ENCODE results near the gene ASB16.
"Not testable (repeated sequence)": the region's sequence is repeated elsewhere in the genome, so short reads cannot be mapped to it uniquely, and the experiment has no call there.

Gene ASB16, protein sequence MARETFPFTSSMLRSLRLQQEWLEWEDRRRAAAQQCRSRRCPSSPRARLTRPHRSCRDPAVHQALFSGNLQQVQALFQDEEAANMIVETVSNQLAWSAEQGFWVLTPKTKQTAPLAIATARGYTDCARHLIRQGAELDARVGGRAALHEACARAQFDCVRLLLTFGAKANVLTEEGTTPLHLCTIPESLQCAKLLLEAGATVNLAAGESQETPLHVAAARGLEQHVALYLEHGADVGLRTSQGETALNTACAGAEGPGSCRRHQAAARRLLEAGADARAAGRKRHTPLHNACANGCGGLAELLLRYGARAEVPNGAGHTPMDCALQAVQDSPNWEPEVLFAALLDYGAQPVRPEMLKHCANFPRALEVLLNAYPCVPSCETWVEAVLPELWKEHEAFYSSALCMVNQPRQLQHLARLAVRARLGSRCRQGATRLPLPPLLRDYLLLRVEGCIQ

DNA sequence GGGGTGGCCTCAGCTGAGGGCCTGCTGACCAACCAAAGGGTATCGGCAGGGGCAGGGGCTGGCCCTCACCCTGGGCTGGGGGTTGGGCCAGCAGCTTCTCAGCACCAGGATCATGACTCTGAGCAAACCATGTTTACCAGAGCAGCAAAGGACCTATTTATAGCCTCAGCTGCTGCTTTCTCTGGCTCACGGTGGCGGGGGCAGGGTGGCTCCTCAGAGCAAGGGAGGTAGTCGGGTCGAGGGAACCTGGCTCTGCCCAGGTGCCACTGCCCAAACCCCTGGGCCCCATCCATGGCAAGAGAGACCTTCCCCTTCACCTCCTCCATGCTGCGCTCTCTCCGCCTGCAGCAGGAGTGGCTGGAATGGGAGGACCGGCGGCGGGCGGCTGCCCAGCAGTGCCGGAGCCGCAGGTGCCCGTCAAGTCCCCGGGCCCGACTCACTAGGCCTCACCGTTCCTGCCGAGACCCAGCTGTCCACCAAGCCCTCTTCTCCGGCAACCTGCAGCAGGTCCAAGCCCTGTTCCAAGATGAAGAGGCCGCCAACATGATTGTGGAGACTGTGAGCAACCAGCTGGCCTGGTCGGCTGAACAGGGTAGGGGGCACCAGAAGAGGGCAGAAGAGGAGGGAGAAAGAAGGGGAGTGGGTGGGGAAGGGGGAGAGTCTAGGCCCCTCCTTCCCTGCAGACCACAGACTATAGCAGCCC lies at the start of gene ASB16:
Gene ASB16, plus strand, starts transcription at position 206 of the 703 bp plus-strand sequence. Its CDS starts 86 bp downstream, at position 292.
- DNase-seq (ENCODE audit: low spot score), result peak; percentile 36

DNA sequence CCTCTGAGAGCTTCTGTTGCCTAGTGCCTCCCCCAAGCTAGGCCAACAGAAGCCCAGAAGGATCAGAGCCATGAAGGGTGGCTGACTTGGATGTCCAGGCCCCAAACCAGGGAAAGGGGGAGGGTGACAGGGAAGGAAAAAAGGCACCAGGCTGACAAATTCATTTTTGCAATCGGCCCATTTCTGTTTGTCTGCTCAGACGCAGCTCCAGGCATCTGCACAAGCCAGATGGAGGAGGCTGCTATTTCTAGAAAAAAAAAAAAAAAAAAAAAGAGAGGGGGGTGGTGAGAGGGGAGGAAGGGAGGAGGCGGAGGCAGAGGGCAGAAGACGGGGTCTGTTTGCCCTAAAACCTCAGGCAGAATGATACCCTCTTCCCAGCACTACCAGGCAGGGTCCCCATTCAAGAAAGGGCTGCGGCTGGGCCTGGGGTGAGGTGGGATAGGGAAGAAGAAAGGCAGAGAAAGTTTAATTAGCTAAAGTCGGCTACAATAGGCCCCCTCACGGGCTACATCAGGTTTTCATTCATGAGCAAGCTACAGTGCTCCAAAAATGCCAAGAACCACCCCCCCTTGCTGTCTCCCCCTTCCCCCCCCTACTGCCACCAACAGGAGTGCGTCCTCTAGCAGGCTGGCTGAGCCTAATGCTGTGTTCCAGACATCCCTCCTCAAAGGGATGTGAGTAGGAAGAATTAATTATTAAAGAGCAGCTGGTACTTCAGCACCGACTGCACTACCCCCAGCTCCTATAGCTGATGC lies 49.5 kb upstream of the ASB16 start:
- peak; percentile 76 for DNase-seq (ENCODE audit: low spot score)

DNA sequence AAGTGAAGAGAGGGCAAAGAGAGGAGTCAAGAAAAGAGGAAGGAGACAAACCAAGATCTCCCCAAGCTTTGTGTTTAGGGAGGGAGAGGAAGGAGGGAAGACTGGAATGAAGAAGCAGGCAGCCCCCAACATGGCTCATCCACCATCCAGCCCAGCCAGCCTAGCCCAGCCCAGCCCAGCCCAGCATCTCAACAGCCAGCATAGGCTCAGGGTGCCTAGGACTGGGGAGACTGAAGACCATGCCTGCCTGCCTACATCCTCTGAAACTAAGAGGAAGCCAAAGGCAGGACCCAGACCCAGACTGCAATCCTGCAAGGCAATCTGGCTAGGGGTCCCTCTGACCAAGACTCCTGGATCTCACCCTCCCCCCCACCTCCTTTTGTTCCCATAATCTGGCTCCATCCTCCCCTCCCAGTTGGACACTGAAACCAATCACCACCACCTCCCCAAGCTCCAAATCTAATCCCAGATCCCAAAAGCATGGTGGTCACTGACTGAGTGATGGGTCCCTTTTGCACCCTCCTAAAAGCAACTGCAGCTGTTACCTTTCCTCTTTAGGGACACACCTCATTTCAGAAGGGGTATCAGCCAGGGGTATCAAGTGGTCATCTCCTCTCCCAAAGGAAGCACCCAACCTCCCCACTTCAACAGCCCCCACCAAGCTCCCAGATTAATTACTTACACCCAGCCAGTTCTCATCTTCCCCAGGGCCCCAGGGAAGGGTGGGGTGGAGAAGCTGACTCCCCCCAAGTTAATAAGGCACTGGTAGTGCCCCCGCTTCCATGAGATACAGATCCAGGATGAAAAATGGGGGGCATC lies 48.3 kb upstream of the ASB16 start:
- DNase-seq (ENCODE audit: low spot score), result no peak

DNA sequence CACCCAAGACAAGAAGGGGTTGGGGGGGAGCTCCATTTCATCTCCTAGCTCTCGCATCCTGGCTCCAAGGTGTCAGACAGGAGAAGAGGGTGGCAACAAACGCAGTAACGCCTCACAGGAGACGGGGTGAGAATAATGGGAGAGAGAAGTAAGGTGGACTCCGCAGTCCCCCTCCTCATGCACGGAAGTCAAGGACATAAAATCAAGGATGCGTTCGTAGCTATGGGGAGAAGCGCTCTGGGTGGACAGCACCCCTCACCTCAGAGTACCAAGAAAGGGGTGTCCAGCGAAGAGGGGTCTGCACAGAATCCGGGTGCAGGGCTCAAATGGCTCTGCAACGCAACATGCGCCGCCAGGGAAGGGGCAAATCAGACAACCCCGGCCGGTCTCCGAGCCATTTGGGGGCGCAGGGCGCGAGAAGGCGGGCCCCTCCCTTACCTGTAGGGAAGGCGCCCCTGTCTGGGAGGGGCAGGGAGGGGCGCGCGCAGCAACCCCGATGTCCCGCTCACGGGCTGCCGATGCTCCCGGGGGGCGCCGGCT lies 47.6 kb upstream of the ASB16 start:
- no peak for DNase-seq (ENCODE audit: low spot score)

DNA sequence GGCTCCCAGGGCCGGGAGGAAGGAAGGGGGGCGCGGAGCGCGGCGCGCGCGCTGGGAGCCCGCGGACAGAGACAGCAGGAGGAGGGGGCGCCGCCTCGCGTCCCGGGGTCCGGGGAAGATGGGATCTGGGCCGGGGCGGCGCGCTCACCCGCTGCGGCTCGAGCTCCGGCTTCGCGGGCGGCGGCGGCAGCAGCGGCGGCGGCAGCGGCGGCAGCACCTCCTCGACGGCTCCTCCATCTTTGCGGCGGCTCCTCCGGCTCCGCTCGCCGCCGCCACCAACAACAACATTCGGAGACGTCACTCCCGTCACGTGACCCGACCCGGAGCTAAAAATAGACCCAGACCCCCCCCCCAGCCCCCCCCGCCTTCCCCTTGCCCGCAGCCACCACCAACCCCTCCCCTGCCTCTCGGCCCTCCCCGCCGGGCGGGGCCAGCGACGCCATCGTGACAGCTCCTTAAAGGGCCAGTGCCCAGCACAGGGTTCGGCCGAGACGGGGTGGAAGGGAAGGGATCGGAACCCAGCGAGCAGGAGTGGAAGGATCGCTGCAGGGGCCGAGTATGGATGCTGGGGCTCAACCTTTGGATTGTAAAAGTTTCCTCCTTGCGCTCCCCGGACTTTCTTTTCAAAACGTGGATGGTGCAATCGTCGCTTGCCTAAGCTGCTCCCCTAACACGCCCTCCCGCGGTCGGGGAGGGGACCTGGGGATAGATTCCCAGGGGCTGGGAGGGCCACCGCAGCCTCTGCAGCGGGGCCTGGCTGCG lies 47.0 kb upstream of the ASB16 start, which contains the start of gene HDAC5:
Gene HDAC5, minus strand, starts transcription at position 286 of the 762 bp plus-strand sequence. CDS start 6,126 bp downstream, outside the sequence.
- DNase-seq (ENCODE audit: low spot score), result peak; percentile 99

DNA sequence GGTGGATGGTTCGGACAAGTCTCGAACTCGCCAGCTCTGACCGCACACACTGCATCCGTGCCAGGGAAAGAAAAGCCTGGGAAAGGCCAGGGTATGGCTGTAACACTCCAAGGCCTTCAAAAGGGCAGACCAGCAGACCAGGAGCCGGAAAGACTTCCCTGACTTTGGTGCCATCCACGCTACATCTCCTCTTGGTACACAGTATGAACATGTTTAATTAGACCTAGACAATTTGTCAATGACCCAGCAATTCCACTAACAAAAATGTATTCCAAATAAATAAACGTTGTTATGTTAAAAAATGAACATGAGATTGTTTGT lies 46.4 kb upstream of the ASB16 start:
- DNase-seq (ENCODE audit: low spot score), result no peak

DNA sequence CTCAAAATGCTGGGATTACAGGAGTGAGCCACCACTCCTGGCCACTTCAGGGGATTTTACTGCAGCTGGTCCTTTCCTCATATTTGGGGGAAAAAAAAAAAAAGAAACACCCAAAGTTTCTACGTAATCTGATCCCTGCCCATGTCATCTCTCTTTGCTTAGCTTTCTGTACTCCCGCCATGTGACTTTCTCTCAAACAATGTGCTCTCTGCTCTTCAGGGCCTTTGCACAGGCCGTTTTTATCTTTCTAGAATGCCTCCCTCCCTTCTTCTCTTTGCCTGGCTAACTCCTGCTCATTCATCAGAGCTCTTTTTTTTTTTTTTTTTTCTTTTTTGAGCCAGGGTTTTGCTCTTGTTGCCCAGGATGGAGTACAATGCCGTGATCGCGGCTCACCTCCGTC lies 42.1 kb upstream of the ASB16 start:
- DNase-seq (ENCODE audit: low spot score), result no peak

DNA sequence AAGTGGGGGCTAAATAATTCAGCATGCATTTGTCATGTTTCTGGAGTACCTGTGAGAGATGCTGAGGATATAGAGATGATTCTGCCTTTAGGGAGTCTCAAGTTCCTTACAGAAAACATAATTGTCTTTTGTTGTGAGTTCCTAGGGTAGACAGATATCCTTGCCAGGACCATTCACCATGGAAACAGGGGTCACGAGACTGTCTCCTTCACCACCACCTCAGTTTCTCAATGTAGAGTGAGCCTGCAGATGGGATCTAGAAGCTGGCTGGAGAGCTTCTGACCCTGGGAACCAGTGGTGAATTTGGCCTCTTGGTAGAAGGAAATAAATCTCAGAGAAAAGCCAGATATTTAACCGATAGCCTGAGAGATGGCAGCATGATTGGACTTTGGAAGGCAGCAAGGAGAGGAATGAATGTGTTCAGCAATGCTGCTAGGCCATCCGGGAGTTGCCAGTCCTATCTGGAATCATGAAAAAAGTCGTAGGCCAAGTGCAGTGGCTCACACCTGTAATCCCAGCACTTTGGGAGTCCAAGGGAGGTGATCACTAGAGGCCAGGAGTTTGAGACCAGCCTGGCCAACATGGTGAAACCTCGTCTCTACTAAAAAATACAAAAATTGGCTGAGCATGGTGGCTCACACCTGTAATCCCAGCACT lies 39.7 kb upstream of the ASB16 start:
- no peak for DNase-seq (ENCODE audit: low spot score)

DNA sequence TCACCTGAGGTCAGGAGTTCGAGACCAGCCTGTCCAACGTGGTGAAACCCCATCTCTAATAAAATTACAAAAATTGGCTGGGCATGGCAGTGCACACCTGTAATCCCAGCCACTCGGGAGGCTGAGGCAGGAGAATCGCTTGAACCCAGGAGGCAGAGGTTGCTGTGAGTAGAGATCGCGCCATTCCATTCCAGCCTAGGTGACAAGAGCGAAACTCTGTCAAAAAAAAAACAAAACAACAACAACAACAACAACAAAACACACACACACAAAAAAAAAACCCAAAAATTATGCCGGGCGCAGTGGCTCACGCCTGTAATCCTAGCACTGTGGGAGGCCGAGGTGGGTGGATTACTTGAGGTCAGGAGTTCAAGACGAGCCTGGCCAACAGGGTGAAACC lies 39.1 kb upstream of the ASB16 start:
- DNase-seq (ENCODE audit: low spot score), result not testable (repeated sequence)

DNA sequence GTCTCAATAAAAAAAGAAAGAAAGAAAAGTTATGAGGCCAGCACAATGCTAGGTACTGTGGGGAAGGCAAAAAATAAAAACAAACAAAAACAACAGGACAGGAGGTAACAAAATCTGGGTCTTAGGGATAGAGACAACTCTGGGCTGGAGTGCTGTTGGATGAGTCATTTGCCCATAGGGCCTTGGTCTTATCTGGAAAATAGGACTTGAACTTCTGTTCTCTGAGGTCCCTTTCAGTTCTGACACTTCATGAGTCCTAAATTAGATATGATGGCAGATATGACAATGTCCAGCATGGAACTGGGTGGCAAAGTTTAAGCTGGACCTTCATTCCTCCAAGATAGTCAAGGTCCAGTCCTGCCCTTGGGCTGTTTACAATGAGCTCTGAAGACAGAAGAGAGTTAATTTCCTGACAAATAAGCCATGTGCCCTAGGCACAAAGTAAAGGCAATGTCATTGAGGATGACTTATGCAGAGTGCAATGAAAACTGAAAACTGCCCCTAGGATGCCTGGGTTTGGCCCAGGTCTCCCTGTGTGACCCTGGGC lies 38.2 kb upstream of the ASB16 start:
- DNase-seq (ENCODE audit: low spot score), result no peak

DNA sequence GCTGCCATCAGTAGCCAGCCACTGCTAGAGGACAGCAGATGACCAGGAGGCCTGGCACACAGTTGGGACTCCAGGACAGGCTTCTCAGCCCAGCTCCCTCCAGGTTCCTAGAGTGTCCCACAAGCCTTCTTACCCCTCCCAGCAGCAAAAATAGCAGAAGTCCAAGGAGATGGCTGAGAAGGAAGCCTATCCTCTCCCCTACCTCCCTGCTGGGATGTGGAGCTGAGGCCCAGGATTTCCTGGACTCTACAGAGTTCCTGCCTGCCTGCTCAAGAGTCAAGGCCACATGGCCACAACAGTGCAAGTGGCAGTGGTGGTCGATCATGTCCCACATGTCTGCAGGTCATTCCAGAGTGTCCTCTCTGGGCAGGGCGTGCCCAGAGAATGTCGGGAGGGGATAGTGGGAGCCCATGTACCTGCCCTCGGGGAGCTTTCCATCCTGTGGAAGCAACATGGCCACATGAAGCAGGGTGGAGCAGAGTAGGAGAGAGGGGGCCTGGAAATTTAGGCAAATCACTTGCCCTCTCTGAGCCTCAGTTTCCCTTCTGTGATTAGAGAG lies 36.5 kb upstream of the ASB16 start:
- no peak for DNase-seq (ENCODE audit: low spot score)

DNA sequence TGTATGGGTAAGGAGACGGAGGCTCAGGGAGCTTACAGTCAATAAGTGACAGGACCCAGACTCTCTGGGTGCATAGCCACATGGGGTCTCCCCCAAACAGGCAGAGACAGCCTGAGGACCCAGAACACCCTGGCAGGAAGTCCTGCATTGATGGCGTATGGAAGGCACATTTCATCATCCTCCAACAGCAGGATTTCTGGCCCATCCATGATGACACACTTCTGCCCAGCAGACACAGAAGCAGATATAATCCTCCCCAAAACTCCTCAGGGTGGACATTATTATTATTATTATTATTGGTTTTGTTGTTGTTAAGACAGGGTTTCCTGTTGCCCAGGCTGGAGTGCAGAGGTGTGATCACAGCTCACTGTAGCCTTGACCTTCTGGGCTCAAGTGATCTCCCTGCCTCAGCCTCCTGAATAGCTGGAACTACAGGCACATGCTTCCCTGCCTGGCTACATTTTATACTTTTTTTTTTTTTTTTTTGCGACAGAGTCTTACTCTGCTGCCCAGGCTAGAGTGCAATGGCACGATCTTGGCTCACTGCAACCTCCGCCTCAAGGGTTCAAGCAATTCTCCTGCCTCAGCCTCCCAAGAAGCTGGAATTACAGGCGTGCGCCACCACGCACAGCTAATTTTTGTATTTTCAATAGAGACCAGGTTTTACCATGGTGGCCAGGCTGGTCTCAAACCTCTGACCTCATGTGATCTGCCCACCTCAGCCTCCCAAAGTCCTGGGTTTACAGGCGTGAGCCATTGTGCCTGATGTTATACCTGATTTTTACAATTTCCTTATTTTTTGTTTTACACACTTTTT lies 35.5 kb upstream of the ASB16 start:
- DNase-seq (ENCODE audit: low spot score), result no peak

DNA sequence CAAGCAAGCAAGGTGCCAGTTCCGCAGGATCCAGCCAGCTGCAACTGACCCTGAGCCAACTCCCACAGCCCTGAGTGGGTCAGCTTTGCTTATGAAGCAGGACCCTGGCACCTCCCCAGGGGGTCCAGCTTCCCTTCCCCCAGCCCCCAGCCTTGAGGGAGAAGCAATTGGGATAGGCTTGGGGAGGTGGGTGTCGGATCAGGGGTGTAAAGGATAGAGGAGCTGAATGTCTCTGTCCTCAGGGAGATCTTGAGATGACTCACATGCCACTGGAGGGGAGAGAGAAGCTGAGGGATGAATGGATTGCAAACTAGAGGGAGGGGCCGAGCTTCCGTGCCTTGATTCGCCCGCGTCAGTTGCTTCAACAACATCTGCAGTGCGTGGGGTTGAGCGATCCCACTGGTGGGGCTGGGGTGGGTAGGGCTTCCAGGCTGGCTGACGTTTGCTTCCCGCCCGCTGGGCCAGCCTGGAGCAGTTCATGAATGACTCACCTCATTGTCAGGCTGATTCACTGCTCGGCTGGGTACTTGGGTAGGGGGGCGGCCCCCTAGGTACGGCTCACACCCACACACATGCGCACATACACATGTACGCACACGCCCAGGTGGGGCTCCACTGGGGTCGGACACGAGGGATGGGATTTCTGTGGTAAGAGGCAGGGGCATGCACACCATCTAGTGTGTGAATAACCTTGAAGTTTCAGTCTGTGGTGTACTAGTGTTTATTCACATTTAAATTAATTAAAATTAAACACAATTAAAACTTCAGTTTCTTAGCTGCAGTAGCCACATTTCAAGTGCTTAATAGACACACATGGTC lies 32.4 kb upstream of the ASB16 start:
- DNase-seq (ENCODE audit: low spot score), result no peak

DNA sequence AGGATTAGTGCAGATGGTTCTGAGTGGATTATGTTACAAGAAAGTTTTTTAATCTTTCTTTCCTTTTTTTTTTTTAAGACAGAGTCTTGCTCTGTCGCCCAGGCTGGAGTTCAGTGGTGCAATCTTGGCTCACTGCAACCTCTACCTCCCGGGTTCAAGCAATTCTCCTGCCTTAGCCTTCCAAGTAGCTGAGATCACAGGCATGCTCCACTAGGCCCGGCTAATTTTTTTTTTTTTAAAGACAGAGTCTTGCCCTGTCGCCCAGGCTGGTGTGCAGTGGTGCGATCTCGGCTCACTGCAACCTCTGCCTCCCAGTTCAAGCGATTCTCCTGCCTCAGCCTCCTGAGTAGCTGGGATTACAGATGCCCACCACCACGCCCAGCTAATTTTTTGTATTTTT lies 26.6 kb upstream of the ASB16 start:
- DNase-seq (ENCODE audit: low spot score), result not testable (repeated sequence)

DNA sequence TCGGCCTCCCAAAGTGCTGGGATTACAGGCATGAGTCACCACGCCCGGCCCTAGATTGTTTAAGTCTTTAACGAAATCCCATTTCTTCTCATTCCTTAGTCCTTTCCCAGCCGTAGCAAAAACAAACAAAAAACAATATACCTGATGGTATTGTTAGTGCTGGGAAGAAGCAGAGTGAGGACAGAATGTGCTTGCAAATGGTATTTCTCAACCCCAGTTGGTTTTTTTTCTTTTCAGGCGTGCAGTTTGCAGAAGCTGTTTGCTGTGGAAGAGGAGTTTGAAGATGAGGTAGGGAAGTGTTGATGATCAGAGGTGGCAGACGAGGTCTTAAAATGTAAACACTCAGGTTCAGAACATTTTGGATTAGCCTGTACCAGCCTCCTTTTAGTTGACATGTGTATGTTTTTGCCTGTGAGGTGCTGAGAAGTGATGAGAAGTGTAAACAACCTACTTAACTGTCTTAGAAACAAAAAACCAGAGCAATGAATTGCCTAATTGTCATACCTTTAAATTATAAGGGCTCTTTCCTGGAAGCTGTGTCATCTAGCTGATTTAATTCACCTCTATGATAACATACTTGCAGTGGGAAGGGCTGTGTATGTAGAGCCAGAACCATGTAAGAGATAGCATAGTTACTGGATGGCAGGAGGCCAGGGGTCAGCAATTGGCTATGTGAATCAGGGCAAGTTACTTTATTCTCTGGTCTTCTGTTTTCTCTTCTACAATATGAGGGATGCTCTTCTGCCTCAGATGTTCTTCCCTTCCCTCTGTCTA lies 25.4 kb upstream of the ASB16 start:
- no peak for DNase-seq (ENCODE audit: low spot score)

DNA sequence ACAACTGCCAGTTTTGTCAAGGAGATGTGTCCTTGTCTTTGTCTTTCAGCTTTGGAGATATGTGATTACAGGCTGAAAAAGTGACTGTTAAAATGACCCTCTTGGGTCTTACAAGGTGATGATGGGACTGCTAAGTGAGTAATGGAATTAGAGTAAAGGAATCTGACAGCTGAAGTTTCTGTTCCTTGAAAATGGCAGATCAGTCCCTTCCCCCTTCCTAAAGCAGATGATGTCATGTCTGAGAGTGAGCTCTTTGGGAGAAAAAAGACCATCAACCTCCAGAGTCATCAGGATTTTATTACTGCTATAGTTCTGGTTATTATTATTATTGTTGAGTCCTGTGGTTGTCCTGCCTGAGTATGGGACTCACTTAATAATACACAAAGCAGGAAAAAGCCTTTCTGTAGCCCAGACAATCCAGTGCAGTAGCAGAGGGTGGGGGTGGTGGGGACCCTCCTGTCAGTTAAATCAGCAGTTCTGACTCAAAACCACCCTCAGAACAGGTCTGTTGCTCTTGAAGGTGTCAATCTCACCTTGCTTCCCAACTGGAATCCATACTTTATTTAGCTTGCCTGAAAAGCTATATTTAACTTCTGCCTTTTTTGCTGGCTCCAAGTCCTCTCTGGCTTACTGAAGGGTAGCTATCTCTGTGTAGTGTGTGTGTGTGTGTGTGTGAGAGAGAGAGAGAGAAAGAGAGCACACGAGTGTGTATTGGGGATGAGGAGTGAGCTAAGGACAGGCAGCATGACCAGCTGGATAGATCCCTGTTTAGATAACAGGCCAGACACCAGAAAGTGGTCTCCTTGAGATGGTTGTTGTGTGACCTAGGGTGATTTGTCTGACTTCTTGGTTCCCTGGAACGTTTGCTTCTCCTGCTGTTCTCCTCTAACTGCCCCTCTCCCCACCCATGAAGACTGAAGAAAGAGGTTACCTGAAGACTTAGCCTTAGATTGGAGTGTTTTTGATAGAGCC lies 23.8 kb upstream of the ASB16 start:
- DNase-seq (ENCODE audit: low spot score), result no peak
